HL-60 (cell line): Measurements from ENCODE around the gene NCAPH2.

Source experiments
- DNase-seq, 2 experiments: peaks; one replicate each; pipeline ENCODE4 v3.0.0-alpha.2; 2010 to 2020; ENCODE audit warnings: low read depth in 1 of 2, low spot score in 1 of 2
- H3K27ac ChIP-seq: fragments of 250-450 bp; sonication (Bioruptor Pico); replicated peaks from 2 replicates; pipeline ENCODE4 v1.5.1; 2020; ENCODE audit warnings: mild to moderate bottlenecking, moderate library complexity
- H3K27me3 ChIP-seq: fragments of 250-450 bp; sonication (Bioruptor Pico); 2 replicates; pipeline ENCODE4 v1.5.1; 2021; ENCODE audit warnings: mild to moderate bottlenecking, moderate library complexity; ENCODE audit not compliant: insufficient read depth, poor library complexity, severe bottlenecking
- H3K4me3 ChIP-seq: replicated peaks from 2 replicates; pipeline ENCODE4 v1.5.1; 2011; ENCODE audit warnings: mild to moderate bottlenecking, control low read depth, low read length; ENCODE audit not compliant: insufficient read depth
- CTCF ChIP-seq: IDR thresholded peaks from one replicate; pipeline ENCODE4 v1.5.1; 2011; ENCODE audit warnings: low read length, control low read depth, inconsistent platforms; ENCODE audit not compliant: insufficient read depth
- GABPA ChIP-seq: IDR thresholded peaks from 2 replicates; pipeline ENCODE4 v1.6.1; 2012; ENCODE audit warnings: low read depth
- POLR2AphosphoS5 ChIP-seq: IDR thresholded peaks from 2 replicates; pipeline ENCODE4 v1.6.1; 2012; ENCODE audit warnings: low read depth
- SPI1 ChIP-seq: IDR thresholded peaks from 2 replicates; pipeline ENCODE4 v1.6.1; 2012; ENCODE audit warnings: low read depth, mild to moderate bottlenecking, borderline replicate concordance
- TF ChIP-seq, protein P1 (sequence below): IDR thresholded peaks from 2 replicates; pipeline ENCODE4 v1.6.1; 2012; ENCODE audit warnings: low read depth; ENCODE audit not compliant: insufficient replicate concordance

Gene NCAPH2

GRCh38 chr22:50524676-50525103 lies 16.7 kb downstream of the NCAPH2 start:
- Histone ChIP-seq H3K27me3 (no peaks in the 10 kb centered on the region), H3K4me3 (peak overlapping the region; percentile 70), H3K27ac (peak overlapping the region; percentile 91)
- TF ChIP-seq GABPA = no peak
- TF ChIP-seq POLR2AphosphoS5 = no peak; the same call in 1 of the 2 replicates
- TF ChIP-seq SPI1 = no peak
- no peak for TF ChIP-seq CTCF
- TF ChIP-seq, protein P1, sequence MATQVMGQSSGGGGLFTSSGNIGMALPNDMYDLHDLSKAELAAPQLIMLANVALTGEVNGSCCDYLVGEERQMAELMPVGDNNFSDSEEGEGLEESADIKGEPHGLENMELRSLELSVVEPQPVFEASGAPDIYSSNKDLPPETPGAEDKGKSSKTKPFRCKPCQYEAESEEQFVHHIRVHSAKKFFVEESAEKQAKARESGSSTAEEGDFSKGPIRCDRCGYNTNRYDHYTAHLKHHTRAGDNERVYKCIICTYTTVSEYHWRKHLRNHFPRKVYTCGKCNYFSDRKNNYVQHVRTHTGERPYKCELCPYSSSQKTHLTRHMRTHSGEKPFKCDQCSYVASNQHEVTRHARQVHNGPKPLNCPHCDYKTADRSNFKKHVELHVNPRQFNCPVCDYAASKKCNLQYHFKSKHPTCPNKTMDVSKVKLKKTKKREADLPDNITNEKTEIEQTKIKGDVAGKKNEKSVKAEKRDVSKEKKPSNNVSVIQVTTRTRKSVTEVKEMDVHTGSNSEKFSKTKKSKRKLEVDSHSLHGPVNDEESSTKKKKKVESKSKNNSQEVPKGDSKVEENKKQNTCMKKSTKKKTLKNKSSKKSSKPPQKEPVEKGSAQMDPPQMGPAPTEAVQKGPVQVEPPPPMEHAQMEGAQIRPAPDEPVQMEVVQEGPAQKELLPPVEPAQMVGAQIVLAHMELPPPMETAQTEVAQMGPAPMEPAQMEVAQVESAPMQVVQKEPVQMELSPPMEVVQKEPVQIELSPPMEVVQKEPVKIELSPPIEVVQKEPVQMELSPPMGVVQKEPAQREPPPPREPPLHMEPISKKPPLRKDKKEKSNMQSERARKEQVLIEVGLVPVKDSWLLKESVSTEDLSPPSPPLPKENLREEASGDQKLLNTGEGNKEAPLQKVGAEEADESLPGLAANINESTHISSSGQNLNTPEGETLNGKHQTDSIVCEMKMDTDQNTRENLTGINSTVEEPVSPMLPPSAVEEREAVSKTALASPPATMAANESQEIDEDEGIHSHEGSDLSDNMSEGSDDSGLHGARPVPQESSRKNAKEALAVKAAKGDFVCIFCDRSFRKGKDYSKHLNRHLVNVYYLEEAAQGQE = no peak
- DNase-seq = peak in 1 of 2 experiments; percentile 43

GRCh38 chr22:50525104-50525857 lies 17.3 kb downstream of the NCAPH2 start, which contains the start of gene SCO2:
Gene SCO2, minus strand, starts transcription at chr22:50525598. Its CDS starts 1,187 bp downstream, at chr22:50524411.
- TF ChIP-seq CTCF (peak; percentile 1), POLR2AphosphoS5 (peak; percentile 72; the same call in 1 of the 2 replicates), GABPA (no peak), SPI1 (peak; percentile 10; the same call in 1 of the 2 replicates)
- TF ChIP-seq, protein P1 = no peak
- H3K4me3 ChIP-seq = peak within 1 kb of the TSS; percentile 70
- H3K27ac ChIP-seq = peak within 1 kb of the TSS; percentile 91
- peak; percentile 93 to 96 for DNase-seq
- no peaks in the 10 kb centered on the region for H3K27me3 ChIP-seq

- DNase-seq = no peak
- Histone ChIP-seq H3K27ac (peak overlapping the region; percentile 91), H3K4me3 (peak overlapping the region; percentile 70), H3K27me3 (no peaks in the 10 kb centered on the region)
- TF ChIP-seq GABPA = no peak
- TF ChIP-seq SPI1 = no peak
Measured at GRCh38 chr22:50525858-50526107, 17.8 kb downstream of the NCAPH2 start.

DNA sequence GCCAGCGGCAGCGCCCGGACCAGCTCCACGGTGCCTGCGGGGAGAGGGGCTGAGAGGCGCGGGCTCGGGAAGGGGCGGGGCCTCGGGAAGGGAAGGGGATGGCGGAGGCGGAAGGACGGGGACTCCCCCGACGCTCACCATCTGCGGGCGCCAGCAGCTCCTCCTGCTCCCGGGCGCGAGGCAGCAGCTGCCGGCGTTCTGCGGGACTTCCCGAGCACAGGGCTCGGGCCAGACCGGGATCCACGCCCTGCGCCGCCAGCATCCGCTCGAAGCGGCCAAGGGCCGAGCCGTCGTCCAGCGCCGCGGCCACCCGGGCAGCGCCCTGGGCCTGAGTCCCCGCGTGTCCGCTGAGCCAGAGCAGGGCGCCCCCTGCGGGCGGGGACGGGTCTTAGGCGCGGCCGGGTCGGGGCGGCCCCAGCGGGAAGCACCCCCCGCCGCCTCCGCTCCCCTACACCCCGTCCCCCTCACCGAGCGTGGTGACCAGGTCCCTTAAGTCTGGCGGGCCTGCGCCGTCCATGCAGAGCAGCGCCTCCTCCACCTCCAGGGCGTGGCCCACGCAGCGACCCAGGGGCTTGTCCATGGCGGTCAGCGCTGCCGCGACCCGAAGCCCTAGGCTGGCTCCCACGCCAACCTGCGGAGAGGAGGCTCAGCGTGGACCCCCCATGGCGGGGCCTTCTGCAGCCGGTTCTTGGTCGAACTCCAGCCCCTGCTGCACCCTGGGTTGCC lies 18.2 kb downstream of the NCAPH2 start:
- no peaks in the 10 kb centered on the region for H3K27me3 ChIP-seq
- H3K4me3 ChIP-seq = peak overlapping the region; percentile 70
- TF ChIP-seq POLR2AphosphoS5 (no peak; the same call in 1 of the 2 replicates), CTCF (peak; percentile 26), SPI1 (no peak), GABPA (peak; percentile 33; the same call in 1 of the 2 replicates)
- TF ChIP-seq, protein P1 = peak; percentile 33
- peak; percentile 84 to 90 for DNase-seq
- H3K27ac ChIP-seq = peak overlapping the region; percentile 91
